Measurements from ENCODE around the gene INHBB.
A peak's percentile ranks its signal among the peaks of the same experiment; 100 is the strongest.

INHBB gene

DNA sequence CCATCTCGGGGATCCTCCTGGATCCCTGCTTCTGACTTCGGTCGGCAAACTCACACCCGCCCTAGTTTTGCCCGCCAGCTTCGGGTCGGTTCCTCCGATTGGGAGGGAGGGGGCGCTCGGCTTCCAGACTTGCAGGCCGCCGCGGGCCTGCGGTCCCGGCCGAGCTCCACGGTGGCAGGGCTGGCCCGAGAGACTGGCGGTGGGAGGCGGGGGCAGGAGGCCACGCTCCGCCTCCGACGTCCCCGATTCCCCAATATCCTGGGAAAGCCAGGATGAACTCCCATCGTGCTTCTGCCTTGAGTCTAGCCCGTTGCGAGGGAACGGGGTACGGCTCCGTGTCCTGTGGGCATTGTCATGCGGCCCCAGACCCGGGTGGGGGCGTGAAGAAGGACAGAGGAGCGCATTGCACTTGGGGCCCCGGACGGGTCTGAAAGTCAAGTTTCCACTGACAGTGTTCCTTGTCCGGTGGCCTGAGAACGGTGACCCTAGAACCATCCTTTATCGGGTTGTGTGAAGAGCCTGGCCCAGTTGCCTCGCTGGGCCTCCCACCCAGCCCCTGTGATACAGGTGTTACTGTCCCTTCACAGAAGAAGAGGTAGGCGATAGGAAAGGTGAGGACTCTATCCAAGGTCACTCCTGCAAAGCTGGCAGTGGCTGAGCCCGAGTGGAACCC, 2.4 kb upstream of the INHBB start:
- peak; percentile 58 for DNase-seq

- peak; percentile 13 for DNase-seq
Observed at GRCh38 chr2:120344214-120344975, 1.5 kb upstream of the INHBB start.

DNA sequence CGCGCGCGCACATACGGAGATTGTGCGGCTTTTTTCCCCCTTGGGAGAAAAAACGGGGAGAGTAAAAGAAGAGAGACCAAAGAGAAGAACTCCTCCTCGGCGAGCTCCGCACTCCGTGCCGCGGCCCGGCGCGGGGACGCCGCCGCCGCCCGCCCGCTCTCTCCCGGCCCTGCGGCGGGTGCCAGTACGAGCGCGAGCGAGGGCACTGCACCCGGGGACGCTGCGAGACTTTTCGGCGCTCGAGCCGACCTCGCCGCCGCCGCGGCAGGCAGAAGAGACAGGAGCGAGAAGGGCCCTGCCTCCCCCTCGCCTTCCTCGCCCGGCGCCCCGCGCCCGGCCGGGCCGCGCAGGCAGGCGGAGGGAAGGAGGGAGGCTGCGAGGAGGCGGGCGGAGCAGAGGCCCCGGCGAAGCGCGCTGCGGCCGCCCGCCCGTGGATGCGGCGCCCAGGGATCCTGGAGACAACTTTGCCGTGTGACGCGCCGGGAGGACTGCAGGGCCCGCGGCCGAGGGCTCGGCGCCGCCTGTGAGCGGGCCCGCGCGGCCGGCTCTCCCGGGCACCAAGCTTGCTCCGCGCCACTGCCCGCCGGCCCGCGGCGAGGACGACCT, 857 bp upstream of the INHBB start:
- DNase-seq, result peak; percentile 18

DNA sequence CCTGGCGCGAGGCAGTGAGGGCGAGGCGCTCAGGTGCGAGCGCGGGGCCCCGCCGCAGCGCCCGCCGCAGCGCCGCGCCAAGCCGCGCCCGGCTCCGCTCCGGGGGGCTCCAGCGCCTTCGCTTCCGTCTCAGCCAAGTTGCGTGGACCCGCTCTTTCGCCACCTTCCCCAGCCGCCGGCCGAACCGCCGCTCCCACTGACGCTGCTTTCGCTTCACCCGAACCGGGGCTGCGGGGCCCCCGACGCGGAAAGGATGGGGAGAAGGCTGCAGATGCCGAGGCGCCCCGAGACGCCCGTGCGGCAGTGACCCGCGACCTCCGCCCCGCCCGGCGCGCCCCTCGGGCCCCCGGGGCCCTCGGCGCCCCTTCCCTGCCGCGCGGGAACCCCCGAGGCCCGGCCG, 328 bp upstream of the INHBB start:
- peak; percentile 6 for DNase-seq

GRCh38 chr2:120346667-120347358, 877 bp downstream of the INHBB start:
- DNase-seq, result peak; percentile 18

DNA sequence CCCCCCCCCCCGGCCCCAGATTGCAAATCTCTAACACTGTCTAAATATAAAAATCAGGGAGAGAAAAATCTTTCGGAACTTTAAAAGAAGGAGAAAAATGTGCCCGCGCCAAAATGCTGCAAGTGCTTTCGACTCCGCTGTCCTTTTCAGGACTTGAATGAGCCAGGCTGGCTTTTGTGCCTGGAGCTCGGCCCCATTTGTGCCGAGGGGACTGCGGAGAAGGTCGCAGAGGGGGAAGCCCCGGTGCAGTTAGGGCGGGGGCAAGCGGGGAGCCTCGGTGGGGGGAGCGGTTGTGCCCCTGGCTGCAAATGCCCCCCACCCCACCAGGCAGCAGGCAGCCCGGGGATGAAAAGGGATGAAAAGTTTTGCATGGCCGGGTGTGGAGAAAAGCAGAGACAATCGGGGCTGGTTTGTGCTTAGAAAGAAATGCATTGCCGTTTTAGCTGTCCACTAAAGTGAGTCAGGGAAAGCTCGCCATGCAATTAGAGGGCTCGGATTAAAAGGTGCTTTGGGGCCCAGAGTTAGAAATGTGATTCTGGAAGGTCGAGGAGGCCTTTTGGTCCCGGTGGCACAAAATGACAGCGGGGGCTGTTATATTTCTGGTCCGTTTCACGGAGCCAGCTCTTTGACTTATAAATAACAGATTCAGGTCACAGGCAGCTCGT, 1.6 kb downstream of the INHBB start:
- no peak for DNase-seq

- DNase-seq, result no peak
Observed at GRCh38 chr2:120348134-120348736, 2.3 kb downstream of the INHBB start.

- DNase-seq, result no peak
Observed at GRCh38 chr2:120348737-120349439, 3.0 kb downstream of the INHBB start.

- DNase-seq, result no peak
Observed at GRCh38 chr2:120349440-120349921, 3.5 kb downstream of the INHBB start.

GRCh38 chr2:120350080-120350479, 4.1 kb downstream of the INHBB start:
- no peak for DNase-seq

- no peak for DNase-seq
Observed at GRCh38 chr2:120350801-120351320, 4.9 kb downstream of the INHBB start.

DNA sequence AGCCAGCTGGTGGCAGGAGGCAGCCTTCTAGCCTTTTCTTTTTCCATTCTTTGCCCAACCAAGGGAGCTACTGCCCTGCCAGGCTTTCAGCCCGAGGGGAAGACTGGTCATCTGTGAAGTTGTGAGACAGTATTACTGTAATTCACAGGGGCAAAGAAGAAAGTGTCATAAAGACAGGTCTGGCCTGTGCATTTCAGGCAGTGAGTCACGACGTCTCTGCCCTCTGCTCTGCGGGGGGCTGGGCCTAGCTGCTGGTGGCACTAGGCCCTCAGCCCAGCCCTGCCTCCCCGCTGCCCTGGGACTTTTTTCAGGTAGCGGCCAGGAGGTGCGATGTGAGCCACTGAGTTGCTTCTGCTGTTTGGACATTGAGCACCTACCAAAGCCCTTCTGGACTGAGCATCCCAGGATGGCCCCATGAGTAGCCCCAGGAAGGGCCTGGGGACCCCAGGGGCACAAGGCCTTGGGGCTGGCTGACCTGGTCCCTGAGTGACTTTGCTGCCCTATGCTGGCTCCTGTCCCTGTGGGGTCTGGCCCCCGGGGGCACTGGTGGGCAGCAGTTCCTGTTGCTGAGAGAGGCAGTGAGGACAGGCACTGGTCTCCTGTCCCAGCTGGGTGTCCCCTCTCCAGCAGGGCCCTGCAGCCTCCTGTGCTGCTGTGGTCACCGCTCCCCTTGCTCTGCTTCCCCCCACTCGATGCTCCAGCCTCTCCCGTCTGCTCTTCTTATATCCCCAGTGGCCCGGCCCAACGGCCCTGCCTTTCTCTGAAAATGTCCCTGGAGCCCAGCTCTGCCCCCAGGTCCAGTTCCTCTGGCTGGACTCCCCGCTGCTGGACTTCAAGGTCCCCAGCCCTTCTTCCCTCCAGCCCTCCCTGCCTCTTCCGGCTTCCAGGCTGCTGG, 7.0 kb downstream of the INHBB start:
- no peak for DNase-seq

DNA sequence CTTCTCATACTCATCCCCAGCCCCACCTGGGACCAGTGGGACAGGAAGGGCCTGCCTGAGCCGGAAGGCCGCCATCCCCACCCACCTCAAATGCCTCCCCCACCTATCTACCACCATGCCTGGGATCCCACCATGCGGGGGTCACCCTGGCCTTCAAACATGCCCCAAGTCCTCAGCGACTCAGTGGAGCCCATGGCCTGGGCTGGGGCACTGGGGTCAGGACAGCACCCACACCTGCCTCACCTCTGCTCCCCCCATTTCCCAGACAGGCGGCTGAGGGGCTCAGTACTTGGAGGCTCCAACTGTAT, 7.6 kb downstream of the INHBB start:
- DNase-seq, result no peak

GRCh38 chr2:120353931-120354330, 8.0 kb downstream of the INHBB start:
- no peak for DNase-seq

DNA sequence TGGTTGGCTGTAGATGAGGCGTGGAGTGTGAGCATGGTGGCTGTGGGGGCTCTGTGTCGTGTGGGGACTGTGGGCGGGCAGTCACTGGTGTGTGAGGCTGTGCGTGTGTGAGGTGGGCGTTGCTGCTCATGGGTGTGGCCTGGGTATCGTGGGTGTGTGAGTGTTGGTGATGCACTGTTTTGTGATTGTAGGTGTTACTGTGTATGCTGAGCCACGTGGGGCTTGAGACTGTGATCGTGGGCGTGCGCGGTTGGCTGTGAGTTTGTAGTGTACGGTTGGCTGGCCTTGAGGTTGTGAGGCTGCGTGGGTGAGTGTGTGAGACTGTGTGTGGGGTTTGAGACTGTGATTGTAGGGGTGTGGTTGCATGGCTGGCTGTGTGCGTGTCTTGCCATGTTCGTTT, 8.5 kb downstream of the INHBB start:
- DNase-seq, result no peak

DNA sequence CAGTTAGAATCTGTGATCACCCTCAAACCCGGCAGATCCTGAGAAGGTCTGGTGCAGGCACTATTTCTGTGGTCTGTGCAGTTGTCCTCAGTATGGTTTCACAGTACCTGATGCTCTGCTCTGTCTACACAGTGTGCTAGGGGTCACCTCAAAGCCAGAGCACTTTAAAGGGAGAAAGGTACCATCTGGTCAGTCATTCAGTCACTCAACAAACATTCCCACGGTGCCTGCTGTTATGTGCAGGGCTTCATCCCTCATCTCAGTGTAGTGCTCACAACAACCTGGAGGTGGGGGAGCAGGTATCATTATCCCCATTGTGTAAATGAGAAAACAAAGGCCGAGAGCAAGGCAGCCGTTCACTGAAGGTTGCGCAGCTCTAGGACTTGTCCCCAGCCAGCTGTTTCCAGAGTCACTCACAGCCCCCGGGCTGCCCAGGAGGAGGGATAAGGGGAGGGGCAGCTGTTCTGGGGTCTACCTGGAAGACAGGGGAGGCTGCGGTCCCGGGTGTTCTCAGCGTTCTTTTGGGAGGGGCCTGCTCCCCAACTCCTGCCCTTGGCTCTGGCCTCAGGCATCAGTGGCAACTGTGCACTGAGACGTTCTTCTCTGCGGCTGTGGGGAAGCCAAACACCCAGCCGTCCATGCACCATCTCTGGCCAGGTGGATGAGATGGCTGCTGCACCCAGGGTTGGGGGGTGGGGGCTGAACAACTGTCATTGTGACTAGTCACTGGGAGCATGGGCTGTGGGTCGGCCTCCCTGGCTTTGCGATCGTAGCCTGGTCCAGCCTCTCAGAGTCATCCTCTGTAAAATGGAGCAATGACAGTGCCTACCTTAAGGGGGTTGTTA, 9.2 kb downstream of the INHBB start:
- DNase-seq, result no peak

DNA sequence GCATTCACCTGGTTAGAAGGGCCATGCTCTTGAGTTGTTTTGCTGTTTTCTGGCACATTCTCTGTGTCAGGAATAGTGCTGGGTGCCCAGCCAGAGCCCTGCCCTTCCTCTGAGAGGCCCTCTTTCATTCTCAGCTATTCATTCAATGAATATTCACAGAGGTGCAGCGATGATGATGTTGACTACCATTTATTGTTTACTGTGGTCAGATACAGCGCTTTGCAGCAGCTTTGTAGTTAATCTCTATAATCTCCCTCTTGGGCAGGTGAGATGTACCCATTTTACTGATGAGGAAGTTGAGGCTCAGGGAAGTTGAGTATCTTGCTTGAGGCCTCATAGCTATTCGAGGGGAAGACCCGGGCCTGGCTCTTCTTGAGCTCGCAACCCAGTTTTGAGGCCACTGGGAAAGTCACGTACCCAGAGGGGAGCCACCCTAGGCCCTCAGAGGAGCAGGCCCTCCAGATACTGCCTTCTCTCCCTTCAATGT, 9.9 kb downstream of the INHBB start:
- DNase-seq, result no peak

DNA sequence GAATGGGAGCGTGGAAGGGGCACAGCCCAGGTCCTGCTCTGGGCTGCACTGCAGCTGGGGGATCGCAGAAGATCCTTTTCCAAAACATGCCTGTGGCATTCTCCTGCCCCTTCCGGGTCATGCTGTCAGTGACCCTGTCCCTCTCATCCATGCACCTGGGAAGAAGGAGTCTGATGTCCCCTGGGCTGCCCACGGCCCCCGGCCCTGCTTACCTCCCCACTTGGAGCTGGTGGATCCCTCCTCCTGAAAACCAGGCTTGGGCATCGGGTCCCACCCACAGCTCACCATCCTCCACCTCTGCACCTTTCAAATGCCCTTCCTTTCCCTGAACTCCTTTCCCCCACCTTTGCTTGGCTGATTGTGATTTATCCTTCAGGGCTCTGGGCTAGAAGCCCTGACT, 11.8 kb downstream of the INHBB start:
- DNase-seq, result no peak

- no peak for DNase-seq
Observed at GRCh38 chr2:120358734-120359465, 13.0 kb downstream of the INHBB start.
